Endometrial microvascular endothelial cells (primary cell): ENCODE data around the gene MAD1L1. TPM values are rescaled to one million over a fixed set of nuclear protein-coding genes. Genes with fewer than 3 reads are reported as not detected.
"Not testable (repeated sequence)": the region's sequence is repeated elsewhere in the genome, so short reads cannot be mapped to it uniquely, and the experiment has no call there.

Source experiments
- in situ Hi-C: cut with HindIII; loops from 2 replicates; pipeline ENCODE4 v1.10.0; 2017; ENCODE audit warnings: low sequenced_read_pairs, low pct_unique_long_range_greater_than_20kb; ENCODE audit errors: inconsistent ontology term
- total RNA-seq: library from RNA; depleted of rRNA; stranded (reverse); fragments of >200 nt; gene quantifications from one replicate; pipeline ENCODE4 v1.2.3, GENCODE V29; 2015; ENCODE audit errors: inconsistent ontology term

The MAD1L1 gene
- total RNA-seq, 1 donor from 2014 or later = 44.7 TPM

GRCh38 chr7:1838911-1839531 is 393.7 kb downstream of the MAD1L1 start:
- in situ Hi-C loops = not testable (repeated sequence)

GRCh38 chr7:1838544-1838872 is 394.2 kb downstream of the MAD1L1 start:
- in situ Hi-C loops = not testable (repeated sequence)

DNA sequence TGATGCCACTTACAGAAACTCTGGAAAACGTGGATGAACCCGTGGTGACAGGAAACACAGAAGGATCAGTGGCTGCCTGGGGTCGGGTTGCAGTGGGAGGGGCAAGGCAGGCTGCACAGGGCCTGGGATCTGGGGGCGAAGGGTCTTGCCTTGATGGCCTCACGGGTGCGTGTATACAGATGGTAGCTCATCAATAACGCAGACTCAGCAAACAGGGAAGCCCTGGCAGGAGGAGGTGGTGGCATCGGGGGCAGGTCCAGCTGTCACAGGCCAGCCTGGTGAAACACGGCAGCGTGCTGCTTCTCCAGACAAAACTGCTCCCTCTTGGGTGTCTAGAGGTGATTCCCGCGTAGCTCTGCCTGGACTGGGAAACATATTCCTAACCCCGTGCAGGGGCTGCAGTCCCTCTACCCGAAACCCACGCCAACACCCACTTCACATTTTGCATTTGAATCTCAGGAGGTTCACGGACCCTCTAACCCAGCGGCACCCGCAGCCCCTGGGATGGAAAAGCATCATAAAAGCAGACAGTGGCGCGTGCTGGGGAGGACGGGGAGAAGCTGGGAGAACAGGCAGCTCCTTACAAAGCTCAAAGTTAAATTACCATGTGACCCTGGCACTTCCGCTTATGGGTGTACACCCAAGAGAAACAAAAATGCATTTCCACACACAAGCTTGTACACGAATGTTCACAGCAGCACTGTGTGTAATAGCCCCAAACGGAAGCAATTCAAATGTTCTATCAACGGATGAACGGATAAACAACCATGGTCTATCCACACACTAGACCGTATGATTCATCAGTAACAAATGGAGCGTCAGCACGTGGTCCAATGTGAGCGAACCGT is 394.8 kb downstream of the MAD1L1 start:
- in situ Hi-C loops = not testable (repeated sequence)

- in situ Hi-C loops = not testable (repeated sequence)
Measured at GRCh38 chr7:1831933-1832535, 400.7 kb downstream of the MAD1L1 start.

GRCh38 chr7:1831471-1831870 is 401.3 kb downstream of the MAD1L1 start:
- in situ Hi-C loops = not testable (repeated sequence)

GRCh38 chr7:1829668-1830067 is 403.1 kb downstream of the MAD1L1 start:
- in situ Hi-C loops = not testable (repeated sequence)

DNA sequence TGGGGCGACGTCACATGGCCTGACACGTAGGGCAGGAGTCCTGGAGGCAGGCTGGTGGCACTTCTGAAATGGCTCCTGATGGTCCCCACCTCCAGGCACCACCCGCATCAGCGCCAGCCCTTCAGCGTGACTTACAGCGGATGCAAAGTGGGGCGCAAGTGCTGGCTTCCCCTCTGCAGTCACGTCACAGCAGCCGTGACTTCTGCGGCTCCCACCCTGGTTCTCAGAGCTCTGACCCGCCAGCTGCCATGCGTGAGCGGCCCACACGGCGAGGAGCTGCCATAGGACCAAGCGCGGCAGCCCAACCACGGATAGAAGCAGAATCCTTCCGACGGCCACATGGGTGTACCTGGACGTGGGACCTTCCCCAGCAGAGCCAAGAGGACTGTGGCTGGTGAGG is 403.6 kb downstream of the MAD1L1 start:
- in situ Hi-C loops = no loop called here

- in situ Hi-C loops = not testable (repeated sequence)
Measured at GRCh38 chr7:1828170-1828569, 404.6 kb downstream of the MAD1L1 start.

DNA sequence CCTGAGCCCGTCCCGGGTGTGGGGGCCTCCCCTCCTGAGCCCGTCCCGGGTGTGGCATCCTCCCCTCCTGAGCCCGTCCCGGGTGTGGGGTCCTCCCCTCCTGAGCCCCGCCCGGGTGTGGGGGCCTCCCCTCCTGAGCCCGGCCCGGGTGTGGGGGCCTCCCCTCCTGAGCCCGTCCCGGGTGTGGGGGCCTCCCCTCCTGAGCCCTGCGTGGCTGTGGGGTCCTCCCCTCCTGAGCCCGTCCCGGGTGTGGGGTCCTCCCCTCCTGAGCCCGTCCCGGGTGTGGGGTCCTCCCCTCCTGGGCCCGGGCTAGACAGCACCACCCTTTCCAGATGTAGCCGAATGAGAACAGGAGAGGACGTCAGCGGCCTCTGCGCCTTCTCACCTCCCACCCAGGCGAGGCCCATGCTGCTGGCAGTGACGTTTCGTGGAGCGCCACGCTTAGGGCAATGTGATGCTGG is 405.2 kb downstream of the MAD1L1 start:
- in situ Hi-C loops = not testable (repeated sequence)

DNA sequence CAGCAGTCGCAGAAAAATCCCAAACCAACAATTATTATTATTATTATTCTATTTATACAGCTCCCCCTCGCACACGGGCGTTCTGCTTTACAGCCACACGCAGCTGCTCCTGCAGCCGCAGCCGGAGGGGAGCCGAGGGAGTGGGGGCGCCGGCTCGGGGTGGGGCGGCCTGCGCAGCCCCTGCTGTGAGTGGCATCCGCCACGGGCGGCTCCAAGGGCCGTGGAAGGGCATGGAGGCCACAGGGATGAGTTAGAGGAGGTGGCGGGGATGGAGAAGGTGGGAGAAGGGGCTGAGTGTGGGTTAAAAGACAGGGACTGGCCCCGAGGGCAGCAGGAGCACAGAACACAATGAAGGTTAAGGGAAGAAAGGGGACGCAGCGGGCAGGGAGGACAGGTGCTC is 405.8 kb downstream of the MAD1L1 start:
- in situ Hi-C loops = not testable (repeated sequence)

- in situ Hi-C loops = no loop called here
Measured at GRCh38 chr7:1825897-1826741, 406.6 kb downstream of the MAD1L1 start.

DNA sequence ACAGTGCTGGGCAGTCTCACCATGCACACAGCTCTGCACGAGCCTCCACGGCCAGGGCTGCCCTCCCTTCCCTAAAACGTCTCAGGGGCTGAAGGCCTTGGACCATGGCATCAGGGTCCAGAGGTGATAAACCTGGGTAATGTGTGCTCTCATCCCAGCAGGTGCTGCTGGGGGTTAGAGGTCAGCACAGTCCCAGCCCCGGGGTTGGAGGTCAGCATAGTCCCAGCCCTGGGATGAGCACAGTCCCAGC is 407.2 kb downstream of the MAD1L1 start:
- in situ Hi-C loops = not testable (repeated sequence)

- in situ Hi-C loops = not testable (repeated sequence)
Measured at GRCh38 chr7:1824882-1825646, 407.7 kb downstream of the MAD1L1 start.

DNA sequence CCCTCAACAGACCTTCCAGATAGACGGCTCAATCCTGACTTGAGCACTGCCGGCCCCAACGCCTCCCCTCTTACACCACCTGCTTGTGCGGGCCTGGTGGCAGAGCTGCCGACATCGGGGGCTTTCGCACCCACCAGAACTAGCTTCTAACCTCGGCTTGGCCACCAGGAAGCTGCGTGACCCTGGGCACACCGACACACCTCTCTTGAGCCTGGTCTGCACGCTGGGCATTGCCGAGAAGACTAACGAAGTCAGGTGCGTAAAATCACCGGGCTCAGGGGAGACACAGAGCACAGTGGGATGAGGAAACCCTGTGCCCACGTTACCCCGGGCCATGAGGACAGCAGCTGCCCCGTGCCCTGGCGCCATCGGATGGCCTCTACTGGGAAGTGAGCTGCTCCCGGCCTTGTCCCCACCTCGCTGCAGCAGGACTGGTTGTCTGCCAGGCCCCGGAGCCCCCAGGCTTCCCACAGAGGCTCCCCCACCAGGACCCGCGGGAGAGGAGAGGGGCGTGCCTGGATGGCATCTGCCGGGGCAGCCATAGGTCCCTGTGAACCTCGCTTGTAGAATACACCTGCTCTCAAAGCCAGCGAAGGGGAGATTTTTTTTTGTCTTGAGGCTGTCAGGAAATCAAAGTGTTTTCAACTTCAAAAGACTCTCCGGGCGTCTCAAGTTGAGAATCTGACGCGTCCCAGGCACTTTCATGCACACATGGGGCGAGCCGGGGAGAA is 408.4 kb downstream of the MAD1L1 start:
- in situ Hi-C loops = not testable (repeated sequence)

- in situ Hi-C loops = no loop called here
Measured at GRCh38 chr7:1823376-1824150, 409.2 kb downstream of the MAD1L1 start.

- in situ Hi-C loops = no loop called here
Measured at GRCh38 chr7:1819259-1819841, 413.4 kb downstream of the MAD1L1 start.
